Activated CD4-positive, alpha-beta T cell treated with anti-CD3 and anti-CD28 coated beads, Interleukin-2, Interleukin-4, amounts not matched to agents 100 ng/mL and 50 ng/mL, durations not matched to agents 16 hours and 8 hours (primary cell): ENCODE measurements around the gene SLC25A26.
"Not testable (repeated sequence)": the region's sequence is repeated elsewhere in the genome, so short reads cannot be mapped to it uniquely, and the experiment has no call there.

ENCODE experiments used
- DNase-seq: peaks from one replicate; pipeline ENCODE4 v3.0.0-alpha.2; 2020; ENCODE audit warnings: low spot score

Gene SLC25A26

GRCh38 chr3:66220602-66221377 is at the start of gene SLC25A26:
TSS of gene SLC25A26 (plus strand) at chr3:66221001. CDS start at chr3:66221095, 94 bp downstream.
- DNase-seq = peak; percentile 96

GRCh38 chr3:66172394-66172793 is 48.4 kb upstream of the SLC25A26 start:
- no peak for DNase-seq

GRCh38 chr3:66177026-66177425 is 43.8 kb upstream of the SLC25A26 start:
- no peak for DNase-seq

- no peak for DNase-seq
These were observed 42.6 kb upstream of the SLC25A26 start for GRCh38 chr3:66178206-66178605.

- DNase-seq = no peak
These were observed 41.0 kb upstream of the SLC25A26 start for GRCh38 chr3:66179793-66180192.

- DNase-seq = no peak
These were observed 39.0 kb upstream of the SLC25A26 start for GRCh38 chr3:66181764-66182163.

- DNase-seq = no peak
These were observed 38.6 kb upstream of the SLC25A26 start for GRCh38 chr3:66182246-66182645.

GRCh38 chr3:66186545-66186944 is 34.3 kb upstream of the SLC25A26 start:
- no peak for DNase-seq

- peak; percentile 3 for DNase-seq
These were observed 25.4 kb upstream of the SLC25A26 start for GRCh38 chr3:66195347-66195783.

GRCh38 chr3:66196633-66197032 is 24.2 kb upstream of the SLC25A26 start:
- DNase-seq = no peak

GRCh38 chr3:66198437-66199088 is 22.2 kb upstream of the SLC25A26 start:
- DNase-seq = no peak

GRCh38 chr3:66199089-66199473 is 21.7 kb upstream of the SLC25A26 start:
- DNase-seq = no peak

- no peak for DNase-seq
These were observed 20.7 kb upstream of the SLC25A26 start for GRCh38 chr3:66200147-66200546.

- no peak for DNase-seq
These were observed 20.0 kb upstream of the SLC25A26 start for GRCh38 chr3:66200786-66201185.

- no peak for DNase-seq
These were observed 17.5 kb upstream of the SLC25A26 start for GRCh38 chr3:66203275-66203674.

GRCh38 chr3:66206806-66207205 is 14.0 kb upstream of the SLC25A26 start:
- DNase-seq = no peak

- DNase-seq = no peak
These were observed 12.6 kb upstream of the SLC25A26 start for GRCh38 chr3:66208189-66208588.

GRCh38 chr3:66210687-66211295 is 10.0 kb upstream of the SLC25A26 start:
- DNase-seq = no peak

GRCh38 chr3:66211779-66212178 is 9.0 kb upstream of the SLC25A26 start:
- DNase-seq = no peak

GRCh38 chr3:66215106-66215505 is 5.7 kb upstream of the SLC25A26 start:
- no peak for DNase-seq

- no peak for DNase-seq
These were observed 735 bp upstream of the SLC25A26 start for GRCh38 chr3:66220066-66220465.

- DNase-seq = peak; percentile 17
These were observed 3.4 kb downstream of the SLC25A26 start for GRCh38 chr3:66224220-66224619.

GRCh38 chr3:66226093-66226492 is 5.3 kb downstream of the SLC25A26 start:
- DNase-seq = not testable (repeated sequence)
